Measurements from ENCODE around the gene TBCK.

- TF ChIP-seq CTCF (IDR thresholded peaks at IDR 0.05) (no peak), JUND (IDR thresholded peaks at IDR 0.05) (no peak), MAX (IDR thresholded peaks at IDR 0.05; ENCODE audit: low read depth) (no peak)
These were observed 167.0 kb downstream of the TBCK start for GRCh38 chr4:106149026-106149425.

Measured in SK-N-SH (cell line).